HepG2 (cell line): ENCODE data around the gene CTU2.

Experiments
- SNRNP70 ChIP-seq: fragments of 200-400 bp; formaldehyde crosslinking; IDR thresholded peaks from 2 replicates; pipeline ENCODE4 v1.6.1; 2017; ENCODE audit warnings: mild to moderate bottlenecking, low read depth, low read length, moderate library complexity
- ZBTB39 ChIP-seq: sonication (generic); formaldehyde crosslinking; IDR thresholded peaks from 2 replicates; pipeline ENCODE4 v1.5.0; 2020; ENCODE audit warnings: missing genetic modification reagents
- ZNF609 ChIP-seq: sonication (generic); formaldehyde crosslinking; IDR thresholded peaks from 2 replicates; pipeline ENCODE4 v1.4.0; 2020; ENCODE audit warnings: mild to moderate bottlenecking, missing genetic modification reagents, borderline replicate concordance
- ZNF652 ChIP-seq: IDR thresholded peaks from 2 replicates; pipeline ENCODE4 v1.6.1; 2016; ENCODE audit warnings: low read depth, borderline replicate concordance
- ZNF7 ChIP-seq: IDR thresholded peaks from 2 replicates; pipeline ENCODE4 v1.6.1; 2016; ENCODE audit warnings: missing biosample characterization, missing genetic modification reagents

GRCh38 chr16:88688013-88688778, 18.1 kb upstream of the CTU2 start:
- TF ChIP-seq ZNF7 (CRISPR knock-in tag), result no peak
- TF ChIP-seq SNRNP70, result no peak
- TF ChIP-seq ZBTB39 (CRISPR knock-in tag), result no peak
- no peak for TF ChIP-seq ZNF652
- no peak for TF ChIP-seq ZNF609
